Measurements from ENCODE around the gene SLX1B.
"Not testable (repeated sequence)": the region's sequence is repeated elsewhere in the genome, so short reads cannot be mapped to it uniquely, and the experiment has no call there.

SLX1B gene

DNA sequence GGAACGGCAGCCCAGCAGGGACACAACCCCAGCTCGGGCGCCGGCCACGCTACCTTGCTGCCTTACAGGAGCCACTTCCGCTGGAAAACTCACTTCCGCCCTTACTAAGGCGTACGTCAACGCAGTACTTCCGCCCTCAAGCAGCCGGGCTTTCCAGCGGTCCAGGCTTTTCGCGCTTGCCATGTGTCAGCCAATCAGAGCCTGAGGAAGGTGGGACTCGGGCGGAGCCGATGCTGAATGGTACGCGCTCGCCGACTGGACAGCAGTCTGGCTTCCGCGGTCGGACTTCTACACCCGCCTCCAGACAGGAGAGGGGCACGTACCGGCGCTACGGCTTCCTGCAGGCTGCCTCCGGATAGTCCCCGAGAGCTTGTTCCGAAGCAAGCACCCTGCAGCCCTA lies at the start of gene SLX1B, which contains the start of gene BOLA2:
Gene SLX1B, plus strand, starts transcription at position 265 of the 400 bp plus-strand sequence.
Gene BOLA2, minus strand, starts transcription at position 83 of the 400 bp plus-strand sequence. CDS start 98 bp downstream, outside the sequence.
- not testable (repeated sequence) for DNase-seq

GRCh38 chr16:29405249-29405648 lies 49.1 kb upstream of the SLX1B start:
- not testable (repeated sequence) for DNase-seq

DNA sequence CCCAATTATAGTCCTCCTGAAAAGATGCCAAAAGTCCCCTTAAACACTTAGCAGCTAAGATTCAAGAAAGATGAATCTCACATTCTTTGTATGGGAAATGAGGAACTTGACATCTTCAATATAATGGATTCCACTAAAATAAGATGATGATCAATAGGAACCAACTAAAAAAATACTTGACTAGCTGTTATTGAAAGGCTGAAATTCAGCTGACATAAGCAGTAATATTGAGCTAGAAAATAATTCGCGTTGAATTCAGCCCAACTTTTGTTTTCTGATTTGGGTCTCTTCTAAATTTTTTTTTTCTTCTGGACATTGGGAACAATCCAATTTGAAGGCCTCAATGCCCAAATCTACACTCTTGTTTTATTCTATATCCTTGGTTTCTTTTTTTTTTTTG lies 30.7 kb upstream of the SLX1B start:
- not testable (repeated sequence) for DNase-seq

GRCh38 chr16:29425390-29425789 lies 28.9 kb upstream of the SLX1B start:
- DNase-seq: not testable (repeated sequence)

GRCh38 chr16:29453754-29454153 lies 579 bp upstream of the SLX1B start:
- not testable (repeated sequence) for DNase-seq

DNA sequence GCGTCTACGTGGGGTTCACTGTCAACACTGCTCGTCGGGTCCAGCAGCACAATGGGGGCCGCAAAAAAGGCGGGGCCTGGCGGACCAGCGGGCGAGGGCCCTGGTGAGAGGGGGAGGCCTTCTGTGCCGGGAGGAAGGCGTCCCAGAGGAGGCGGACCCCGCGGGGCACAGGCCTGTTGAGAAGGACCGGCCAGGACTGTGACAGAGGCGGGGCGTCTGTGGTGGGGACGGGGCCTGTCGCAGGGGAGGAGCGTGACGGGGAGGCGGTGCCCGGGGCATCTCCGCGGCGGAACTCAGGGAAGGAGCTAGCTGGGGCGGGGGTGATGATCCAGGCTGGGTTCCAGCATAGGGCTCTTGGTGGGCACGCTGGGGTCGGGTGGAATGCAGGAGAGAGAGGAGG lies 495 bp downstream of the SLX1B start:
- DNase-seq: not testable (repeated sequence)

- DNase-seq: peak; percentile 61
These were observed 3.3 kb downstream of the SLX1B start for GRCh38 chr16:29457660-29458059.

GRCh38 chr16:29459706-29460646 lies 5.6 kb downstream of the SLX1B start, which contains the start of gene SULT1A4:
Gene SULT1A4 (plus strand): TSS chr16:29459913. CDS start chr16:29461386, 1,473 bp downstream.
- DNase-seq: not testable (repeated sequence)

DNA sequence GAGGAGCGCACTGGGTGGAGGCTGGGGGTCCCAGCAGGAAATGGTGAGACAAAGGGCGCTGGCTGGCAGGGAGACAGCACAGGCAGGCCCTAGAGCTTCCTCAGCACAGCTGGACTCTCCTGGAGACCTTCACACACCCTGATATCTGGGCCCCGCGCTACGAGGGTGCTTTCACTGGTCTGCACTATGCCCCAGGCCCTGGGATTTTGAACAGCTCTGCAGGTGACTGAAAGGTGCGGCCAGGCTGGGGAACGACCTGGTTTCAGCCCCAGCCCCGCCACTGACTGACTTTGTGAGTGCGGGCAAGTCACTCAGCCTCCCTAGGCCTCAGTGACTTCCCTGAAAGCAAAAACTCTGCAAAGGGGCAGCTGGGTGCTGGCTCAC lies 6.3 kb downstream of the SLX1B start:
- DNase-seq: not testable (repeated sequence)

- not testable (repeated sequence) for DNase-seq
These were observed 11.9 kb downstream of the SLX1B start for GRCh38 chr16:29465985-29466824.

GRCh38 chr16:29466904-29467303 lies 12.6 kb downstream of the SLX1B start:
- DNase-seq: not testable (repeated sequence)

GRCh38 chr16:29467654-29468366 lies 13.5 kb downstream of the SLX1B start:
- DNase-seq: not testable (repeated sequence)

- peak; percentile 84 for DNase-seq
These were observed 15.3 kb downstream of the SLX1B start for GRCh38 chr16:29469660-29470059.

- not testable (repeated sequence) for DNase-seq
These were observed 17.7 kb downstream of the SLX1B start for GRCh38 chr16:29472065-29472464.

- DNase-seq: peak; percentile 64
These were observed 27.9 kb downstream of the SLX1B start for GRCh38 chr16:29482276-29482675.

GRCh38 chr16:29506308-29506707 lies 52.0 kb downstream of the SLX1B start, which contains the start of gene NPIPB12:
Gene NPIPB12 (minus strand): TSS chr16:29506408.
- DNase-seq: not testable (repeated sequence)

Measured in activated effector memory CD4-positive, alpha-beta T cell treated with anti-CD3 and anti-CD28 coated beads, Interleukin-2, amount 50 U/mL, for 16 hours (primary cell).